ENCODE data around the gene F12. TPM values are rescaled to one million over a fixed set of nuclear protein-coding genes. Genes with fewer than 3 reads are reported as not detected.

F12 gene
- total and polyA plus RNA-seq, 10 donors, result 0.60 to 2.3 (median 1.1) TPM

DNA sequence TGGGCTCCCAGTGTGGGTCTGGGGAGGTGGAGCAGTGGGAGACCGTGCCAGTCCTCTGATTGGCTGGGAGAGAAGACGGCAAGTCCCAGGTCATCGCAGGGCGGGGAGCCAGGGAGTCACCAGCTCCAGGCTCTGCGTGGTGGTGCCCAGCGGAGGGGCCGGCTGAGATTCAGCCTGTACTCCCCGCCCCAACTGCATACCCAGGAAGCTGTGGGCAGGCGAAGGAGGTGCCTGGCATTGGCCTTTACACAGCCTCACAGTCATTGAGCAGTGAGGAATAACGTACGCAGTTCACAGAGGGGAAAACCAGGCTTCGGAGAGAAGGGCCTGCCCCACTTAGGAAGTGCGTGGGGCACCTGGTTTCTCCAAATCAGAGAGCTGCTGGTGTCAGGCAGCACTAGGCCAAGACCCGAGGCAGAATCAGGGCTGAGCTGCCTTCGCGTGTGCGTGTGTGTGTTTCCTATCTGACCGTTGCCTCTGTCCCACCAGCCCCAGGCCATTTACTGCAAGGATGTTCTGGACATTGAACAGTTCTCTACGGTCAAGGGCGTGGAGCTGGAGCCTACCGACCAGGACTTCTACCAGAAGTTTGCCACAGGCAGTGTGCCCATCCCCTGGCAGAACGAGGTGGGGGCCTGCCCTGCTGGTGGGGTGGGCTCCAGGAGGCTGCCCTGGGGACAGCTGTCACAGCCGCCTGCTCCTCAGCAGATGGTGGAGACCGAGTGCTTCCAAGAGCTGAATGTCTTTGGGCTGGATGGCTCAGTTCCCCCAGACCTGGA lies 31.0 kb upstream of the F12 start:
- Histone ChIP-seq H3K27ac (peak overlapping the region in 3 of 8 donors; percentile 26 to 36 (median 28)), H3K27me3 (replicated peaks in 1 of 7) (no peaks in the 10 kb centered on the region), H3K4me1 (peaks cover under 1 to 97% (median 26%) of the 10 kb centered on the region in 6 donors), H3K9me3 (no peaks in the 10 kb centered on the region), H3K4me3 (no peak overlapping the region), H3K36me3 (peaks cover 12 to 89% (median 74%) of the 10 kb centered on the region in 6 donors)
- intact Hi-C loops (cut with DNase I; ENCODE audit: low total_unique reads), result no loop called here
- TF ChIP-seq POLR2AphosphoS5 (IDR thresholded peaks at IDR 0.05), result peak; percentile 35 to 70 (median 36)
- no peak for TF ChIP-seq POLR2A (IDR thresholded peaks at IDR 0.05)
- no peak for DNase-seq
- WGBS, 5 donors, result 73 to 88% (median 86%) methylated on average over 12 to 24 of the region's 24 CpGs

DNA sequence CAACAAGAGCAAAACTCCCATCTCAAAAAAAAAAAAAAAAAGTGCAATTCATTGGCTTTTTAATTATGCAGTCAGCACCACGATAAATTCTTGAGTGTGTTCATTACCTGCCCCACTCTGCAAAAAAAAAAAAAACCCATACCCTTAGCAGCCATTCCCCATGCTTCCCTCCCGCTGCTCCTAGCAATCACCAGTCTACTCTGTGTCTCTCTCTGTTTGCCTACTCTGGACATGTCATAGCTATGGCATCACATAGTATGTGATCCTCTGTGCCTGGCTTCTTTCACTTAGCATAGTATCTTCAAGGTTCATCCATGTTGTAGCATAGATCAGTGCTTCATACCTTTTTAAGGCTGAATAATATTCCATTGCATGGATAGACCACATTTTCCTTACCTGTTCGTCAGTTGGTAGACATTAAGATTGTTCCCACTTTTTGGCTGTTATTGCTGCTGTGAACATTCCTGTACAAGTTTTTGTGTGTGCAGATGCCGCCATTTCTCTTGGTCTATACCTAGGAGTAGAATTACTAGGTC lies 30.2 kb upstream of the F12 start:
- 94 to 99% (median 97%) methylated on average over 4 of the region's 4 CpGs for WGBS, 5 donors
- peaks cover 0 to 97% (median 22%) of the 10 kb centered on the region in 6 donors for H3K4me1 ChIP-seq
- no peak for DNase-seq
- no peak overlapping the region for H3K4me3 ChIP-seq
- H3K27me3 ChIP-seq (replicated peaks in 1 of 7), result no peaks in the 10 kb centered on the region
- intact Hi-C loops (cut with DNase I; ENCODE audit: low total_unique reads), result no loop called here
- TF ChIP-seq POLR2A (IDR thresholded peaks at IDR 0.05) (no peak), POLR2AphosphoS5 (IDR thresholded peaks at IDR 0.05) (no peak)
- TF ChIP-seq, protein P1, sequence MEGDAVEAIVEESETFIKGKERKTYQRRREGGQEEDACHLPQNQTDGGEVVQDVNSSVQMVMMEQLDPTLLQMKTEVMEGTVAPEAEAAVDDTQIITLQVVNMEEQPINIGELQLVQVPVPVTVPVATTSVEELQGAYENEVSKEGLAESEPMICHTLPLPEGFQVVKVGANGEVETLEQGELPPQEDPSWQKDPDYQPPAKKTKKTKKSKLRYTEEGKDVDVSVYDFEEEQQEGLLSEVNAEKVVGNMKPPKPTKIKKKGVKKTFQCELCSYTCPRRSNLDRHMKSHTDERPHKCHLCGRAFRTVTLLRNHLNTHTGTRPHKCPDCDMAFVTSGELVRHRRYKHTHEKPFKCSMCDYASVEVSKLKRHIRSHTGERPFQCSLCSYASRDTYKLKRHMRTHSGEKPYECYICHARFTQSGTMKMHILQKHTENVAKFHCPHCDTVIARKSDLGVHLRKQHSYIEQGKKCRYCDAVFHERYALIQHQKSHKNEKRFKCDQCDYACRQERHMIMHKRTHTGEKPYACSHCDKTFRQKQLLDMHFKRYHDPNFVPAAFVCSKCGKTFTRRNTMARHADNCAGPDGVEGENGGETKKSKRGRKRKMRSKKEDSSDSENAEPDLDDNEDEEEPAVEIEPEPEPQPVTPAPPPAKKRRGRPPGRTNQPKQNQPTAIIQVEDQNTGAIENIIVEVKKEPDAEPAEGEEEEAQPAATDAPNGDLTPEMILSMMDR (IDR thresholded peaks at IDR 0.05 in 8 of 11, conservative IDR thresholded peaks at IDR 0.05 in 3 of 11), result no peak
- H3K36me3 ChIP-seq, result peaks cover 12 to 97% (median 83%) of the 10 kb centered on the region in 6 donors
- peak overlapping the region in 1 of 8 donors; percentile 36 for H3K27ac ChIP-seq
- no peaks in the 10 kb centered on the region for H3K9me3 ChIP-seq

DNA sequence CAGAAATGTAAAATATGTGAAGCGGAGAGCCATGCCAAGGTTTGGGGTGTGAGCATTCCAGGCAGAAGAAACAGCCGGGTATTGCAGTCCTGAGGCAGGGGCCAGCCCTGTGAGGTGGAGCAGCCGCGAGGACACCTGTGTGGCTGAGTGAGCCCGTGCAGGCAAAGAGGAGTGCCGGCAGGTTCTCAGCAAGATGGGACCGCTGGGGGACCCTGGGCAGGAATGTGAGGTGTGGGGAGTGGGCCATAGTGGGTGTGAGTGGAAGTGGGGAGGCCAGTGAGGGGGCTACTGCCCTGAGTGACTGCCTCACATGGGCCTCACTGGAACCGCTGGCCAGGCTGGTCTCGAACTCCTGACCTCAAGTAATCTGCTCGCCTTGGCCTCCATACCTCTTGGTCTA lies 29.1 kb upstream of the F12 start:
- peaks cover 12 to 100% (median 94%) of the 10 kb centered on the region in 6 donors for H3K36me3 ChIP-seq

DNA sequence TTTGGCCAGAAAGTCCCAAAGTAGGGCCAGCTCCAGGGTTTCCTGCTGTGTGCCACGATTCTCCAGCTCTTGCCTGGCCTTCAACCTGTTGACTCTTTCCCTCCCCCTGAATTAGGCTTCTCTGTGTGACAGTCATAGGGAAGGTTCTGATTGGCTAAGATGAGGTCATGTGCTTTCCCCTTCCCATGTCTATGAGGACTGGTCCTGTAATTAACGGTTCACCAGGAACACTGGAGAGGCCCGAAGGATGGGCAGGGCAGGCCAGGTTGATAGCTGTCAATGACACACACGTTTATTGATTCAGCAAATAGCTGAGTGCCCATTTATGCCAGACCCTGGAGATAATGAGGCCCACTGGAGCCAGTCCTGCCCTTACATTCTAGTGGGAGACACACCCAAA lies 28.3 kb upstream of the F12 start:
- H3K4me1 ChIP-seq, result peaks cover 8 to 97% (median 35%) of the 10 kb centered on the region in 6 donors
- H3K9me3 ChIP-seq, result no peaks in the 10 kb centered on the region
- WGBS, 5 donors, result 75 to 86% (median 81%) methylated on average over 4 of the region's 4 CpGs
- no peak overlapping the region for H3K4me3 ChIP-seq
- H3K36me3 ChIP-seq, result peaks cover 12 to 100% (median 97%) of the 10 kb centered on the region in 6 donors
- DNase-seq, result no peak
- intact Hi-C loops (cut with DNase I; ENCODE audit: low total_unique reads), result no loop called here
- TF ChIP-seq POLR2AphosphoS5 (IDR thresholded peaks at IDR 0.05), result no peak
- no peak for TF ChIP-seq POLR2A (IDR thresholded peaks at IDR 0.05)
- TF ChIP-seq, protein P1 (IDR thresholded peaks at IDR 0.05 in 8 of 11, conservative IDR thresholded peaks at IDR 0.05 in 3 of 11), result no peak
- H3K27ac ChIP-seq, result peak overlapping the region in 2 of 8 donors; percentile 35 to 36
- no peaks in the 10 kb centered on the region for H3K27me3 ChIP-seq (replicated peaks in 1 of 7)

More for the DNA sequence above, 29.1 kb upstream of the F12 start:
- DNase-seq, result no peak
- WGBS, 5 donors, result 89 to 96% (median 95%) methylated on average over 10 of the region's 10 CpGs
- TF ChIP-seq, protein P1 (IDR thresholded peaks at IDR 0.05 in 8 of 11, conservative IDR thresholded peaks at IDR 0.05 in 3 of 11), result no peak
- TF ChIP-seq POLR2A (IDR thresholded peaks at IDR 0.05) (no peak), POLR2AphosphoS5 (IDR thresholded peaks at IDR 0.05) (peak; percentile 51 to 81 (median 52))
- intact Hi-C loops (cut with DNase I; ENCODE audit: low total_unique reads), result no loop called here
- Histone ChIP-seq H3K9me3 (no peaks in the 10 kb centered on the region), H3K4me3 (no peak overlapping the region), H3K27me3 (replicated peaks in 1 of 7) (no peaks in the 10 kb centered on the region), H3K27ac (peak overlapping the region in 3 of 8 donors; percentile 9 to 42 (median 28)), H3K4me1 (peaks cover 0 to 97% (median 30%) of the 10 kb centered on the region in 6 donors)
